Osteocyte (in vitro differentiated cells): ENCODE data around the gene EXOC4. TPM values are rescaled to one million over a fixed set of nuclear protein-coding genes. Genes with fewer than 3 reads are reported as not detected.

Source experiments
- DNase-seq: peaks from one replicate; pipeline ENCODE4 v3.0.0; 2021; ENCODE audit warnings: mixed read lengths; ENCODE audit not compliant: unreplicated experiment; ENCODE audit errors: extremely low spot score
- H3K27ac Mint-ChIP-seq: one replicate; pipeline ENCODE4 v1.8.0; 2021; ENCODE audit warnings: mild to moderate bottlenecking, mixed read lengths; ENCODE audit not compliant: unreplicated experiment
- H3K27me3 Mint-ChIP-seq: one replicate; pipeline ENCODE4 v1.8.0; 2021; ENCODE audit warnings: mixed read lengths; ENCODE audit not compliant: unreplicated experiment
- H3K36me3 Mint-ChIP-seq: one replicate; pipeline ENCODE4 v1.8.0; 2021; ENCODE audit warnings: mixed read lengths; ENCODE audit not compliant: unreplicated experiment
- H3K4me1 Mint-ChIP-seq: one replicate; pipeline ENCODE4 v1.8.0; 2021; ENCODE audit warnings: mixed read lengths; ENCODE audit not compliant: unreplicated experiment
- H3K4me3 Mint-ChIP-seq: one replicate; pipeline ENCODE4 v1.8.0; 2021; ENCODE audit warnings: mild to moderate bottlenecking, moderate library complexity, mixed read lengths; ENCODE audit not compliant: unreplicated experiment
- H3K9me3 Mint-ChIP-seq: one replicate; pipeline ENCODE4 v1.8.0; 2021; ENCODE audit warnings: mixed read lengths; ENCODE audit not compliant: unreplicated experiment
- CTCF ChIP-seq: fragments of 200-600 bp; sonication (generic); IDR thresholded peaks from 2 replicates; pipeline ENCODE4 v1.5.0; 2021; ENCODE audit warnings: antibody characterized with exemption, mild to moderate bottlenecking, moderate library complexity
- total RNA-seq: library from RNA; stranded (reverse); gene quantifications from 2 replicates; pipeline ENCODE4 v1.2.1, GENCODE V29; 2021

EXOC4 gene
- total RNA-seq, 1 donor from 2014 or later = 99.9 TPM

DNA sequence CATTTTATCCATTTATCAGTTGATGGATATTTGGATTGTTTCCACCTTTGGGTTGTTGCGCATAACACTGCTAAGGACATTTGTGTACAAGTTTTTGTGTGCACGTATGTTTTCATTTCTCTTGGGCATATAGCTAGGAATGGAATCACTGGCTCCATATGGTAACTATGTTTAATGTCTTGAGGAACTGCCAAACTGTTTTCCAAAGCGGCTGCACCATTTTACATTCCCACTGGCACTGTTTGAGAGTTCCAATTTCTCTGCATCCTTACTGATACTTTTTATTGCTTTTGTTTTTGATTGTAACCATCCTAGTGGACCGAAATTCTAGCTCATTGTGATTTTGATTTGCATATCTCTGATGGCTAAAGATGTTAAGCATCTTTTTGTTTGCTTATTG, 118.7 kb downstream of the EXOC4 start:
- no peaks in the 10 kb centered on the region for H3K27me3 Mint-ChIP-seq
- H3K9me3 Mint-ChIP-seq = no peaks in the 10 kb centered on the region
- H3K4me1 Mint-ChIP-seq = peaks cover 2% of the 10 kb centered on the region
- TF ChIP-seq CTCF = no peak
- H3K4me3 Mint-ChIP-seq = no peak overlapping the region
- H3K27ac Mint-ChIP-seq = no peak overlapping the region
- H3K36me3 Mint-ChIP-seq = peaks cover 7% of the 10 kb centered on the region
- no peak for DNase-seq

GRCh38 chr7:133372337-133372736, 119.5 kb downstream of the EXOC4 start:
- peaks cover 2% of the 10 kb centered on the region for H3K4me1 Mint-ChIP-seq
- no peaks in the 10 kb centered on the region for H3K27me3 Mint-ChIP-seq
- TF ChIP-seq CTCF = no peak
- peaks cover 8% of the 10 kb centered on the region for H3K36me3 Mint-ChIP-seq
- H3K9me3 Mint-ChIP-seq = no peaks in the 10 kb centered on the region
- no peak overlapping the region for H3K4me3 Mint-ChIP-seq
- DNase-seq = no peak
- no peak overlapping the region for H3K27ac Mint-ChIP-seq

GRCh38 chr7:133376514-133376913, 123.6 kb downstream of the EXOC4 start:
- no peak for TF ChIP-seq CTCF

GRCh38 chr7:133381965-133382364, 129.1 kb downstream of the EXOC4 start:
- H3K4me3 Mint-ChIP-seq = no peak overlapping the region
- no peaks in the 10 kb centered on the region for H3K4me1 Mint-ChIP-seq
- peaks cover 14% of the 10 kb centered on the region for H3K36me3 Mint-ChIP-seq
- no peak for DNase-seq
- TF ChIP-seq CTCF = no peak
- no peak overlapping the region for H3K27ac Mint-ChIP-seq
- no peaks in the 10 kb centered on the region for H3K27me3 Mint-ChIP-seq
- H3K9me3 Mint-ChIP-seq = peaks cover 4% of the 10 kb centered on the region

More at GRCh38 chr7:133376514-133376913, 123.6 kb downstream of the EXOC4 start:
- Mint-ChIP-seq H3K27ac (no peak overlapping the region), H3K4me1 (no peaks in the 10 kb centered on the region), H3K4me3 (no peak overlapping the region), H3K27me3 (no peaks in the 10 kb centered on the region), H3K9me3 (peaks cover 4% of the 10 kb centered on the region), H3K36me3 (peaks cover 18% of the 10 kb centered on the region)
- DNase-seq = no peak

- no peak for DNase-seq
- Mint-ChIP-seq H3K4me3 (no peak overlapping the region), H3K36me3 (peaks cover 8% of the 10 kb centered on the region), H3K27ac (no peak overlapping the region), H3K9me3 (peaks cover 4% of the 10 kb centered on the region), H3K27me3 (no peaks in the 10 kb centered on the region), H3K4me1 (no peaks in the 10 kb centered on the region)
- TF ChIP-seq CTCF = no peak
Observed at GRCh38 chr7:133382775-133383559, 130.1 kb downstream of the EXOC4 start.
